Esophagus squamous epithelium (tissue), 5 donors: ENCODE measurements around the gene KDM5C. TPM values are rescaled to one million over a fixed set of nuclear protein-coding genes. Genes with fewer than 3 reads are reported as not detected.

Experiments used
- DNase-seq: peaks from one replicate; lab custom pipeline; 2025; lab: John Stamatoyannopoulos, UW
- H3K27ac ChIP-seq, 4 donors: fragments of 200-600 bp; sonication (generic); one replicate each; pipeline ENCODE4 v1.5.1; 2016 to 2019; ENCODE audit warnings: mild to moderate bottlenecking in 1 of 4
- H3K27me3 ChIP-seq, 4 donors: fragments of 200-600 bp; sonication (generic); 1 replicate in 3 of 4; 2 replicates in 1 of 4; pipeline versions ENCODE4 v1.5.1 to v1.6.0; 2017 to 2021; ENCODE audit warnings: antibody characterized with exemption in 1 of 4
- H3K36me3 ChIP-seq, 3 donors: fragments of 200-600 bp; sonication (generic); one replicate each; pipeline ENCODE4 v1.5.1; 2016 to 2019
- H3K4me1 ChIP-seq, 3 donors: fragments of 200-600 bp; sonication (generic); one replicate each; pipeline ENCODE4 v1.5.1; 2017 to 2019
- H3K4me3 ChIP-seq, 4 donors: fragments of 200-600 bp; sonication (generic); 1 replicate in 3 of 4; 2 replicates in 1 of 4; pipeline ENCODE4 v1.5.1; 2016 to 2019; ENCODE audit warnings: mild to moderate bottlenecking in 2 of 4, moderate library complexity in 1 of 4
- H3K9me3 ChIP-seq, 3 donors: fragments of 200-600 bp; sonication (generic); one replicate each; pipeline ENCODE4 v1.5.1; 2016 to 2019
- CTCF ChIP-seq, 6 experiments: fragments of 450-650 bp in 4 of 6; fragments of 200-600 bp in 2 of 6; sonication (generic) in 2 of 6; IDR thresholded peaks; one replicate each; pipeline ENCODE4 v1.5.1; 2016 to 2019; ENCODE audit warnings: antibody characterized with exemption in 6 of 6, mild to moderate bottlenecking in 4 of 6, moderate library complexity in 4 of 6
- POLR2A ChIP-seq, 4 donors: fragments of 450-650 bp; IDR thresholded peaks; one replicate each; pipeline ENCODE4 v1.6.1; 2017; ENCODE audit warnings: antibody characterized with exemption in 4 of 4, mild to moderate bottlenecking in 4 of 4, moderate library complexity in 3 of 4
- WGBS, 2 donors: methylation state at CpG; one replicate each; pipeline ENCODE4 v1.1.5; 2018; 5-methylcytosine and 5-hydroxymethylcytosine counted together
- intact Hi-C: fragments of 100-400 bp; cut with DNase I; formaldehyde crosslinking; loops from one replicate; pipeline ENCODE4 v1.15.0; 2022
- total RNA-seq, 4 donors: library from RNA; depleted of rRNA; stranded (reverse); fragments of >200 nt; gene quantifications; one replicate each; pipeline ENCODE4 v1.1.0, GENCODE V29; 2016
- donor health status: DM: yes; HTN: yes; CAD: no.

The KDM5C gene
- total RNA-seq, 4 donors from 2014 or later, result 74.2 to 108 (median 80.2) TPM

DNA sequence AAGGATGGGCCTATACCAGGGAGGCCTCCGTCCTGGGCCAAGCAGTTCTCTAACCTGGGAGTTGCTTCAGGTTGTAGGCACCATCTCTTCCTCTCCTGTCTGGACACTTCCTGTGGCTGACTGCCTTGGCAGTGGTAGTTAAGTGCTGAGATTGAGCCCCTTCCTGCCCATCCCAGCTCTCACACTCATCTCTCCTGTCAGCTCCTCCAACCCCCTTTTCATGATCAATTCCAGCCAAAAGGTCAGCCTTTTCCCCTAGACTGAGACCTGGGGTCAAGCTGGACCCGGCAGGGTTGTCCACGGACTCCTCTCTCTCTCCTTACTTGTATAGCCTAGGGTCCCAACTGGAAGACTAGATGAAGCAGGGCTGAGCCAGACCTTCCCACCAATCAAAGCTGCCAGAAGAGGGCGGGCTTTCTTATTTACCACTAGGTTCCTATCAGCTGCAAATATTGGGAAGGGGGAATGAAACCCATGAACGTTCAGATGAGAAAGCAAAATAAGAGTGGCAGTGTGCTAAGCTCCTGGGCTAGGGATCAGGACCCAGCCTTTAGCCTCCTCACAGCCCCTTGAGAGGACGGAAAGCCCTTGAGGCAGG is 34.5 kb downstream of the KDM5C start:
- 72 to 85% methylated on average over 3 of the region's 6 CpGs for WGBS, 2 donors
- Histone ChIP-seq H3K4me3 (no peak overlapping the region), H3K4me1 (no peaks in the 10 kb centered on the region), H3K27me3 (no peaks in the 10 kb centered on the region), H3K27ac (no peak overlapping the region), H3K36me3 (peaks cover 28 to 33% (median 29%) of the 10 kb centered on the region in 3 donors), H3K9me3 (no peaks in the 10 kb centered on the region)
- TF ChIP-seq CTCF (IDR thresholded peaks at IDR 0.05), result no peak
- no peak for TF ChIP-seq POLR2A (IDR thresholded peaks at IDR 0.05)
- DNase-seq, result no peak
- intact Hi-C loops, result no loop called here

DNA sequence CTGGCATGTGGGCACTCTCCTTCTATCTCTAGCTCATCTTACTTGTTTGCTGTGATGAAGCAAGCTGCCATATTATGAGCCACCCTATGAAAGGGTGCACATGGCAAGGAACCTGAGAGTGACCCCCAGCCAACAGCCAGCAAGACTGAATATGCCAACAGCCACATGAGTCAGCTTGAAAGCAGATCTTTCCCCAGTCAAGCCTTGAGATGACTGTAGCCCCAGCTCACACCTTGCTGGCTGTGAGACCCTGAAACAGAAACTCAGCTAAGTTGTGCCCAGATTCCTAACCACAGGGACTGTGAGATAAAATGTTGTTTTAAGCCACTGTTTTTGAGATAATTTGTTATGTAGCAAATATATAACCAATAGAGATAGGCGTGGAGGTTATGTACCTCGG is 36.2 kb downstream of the KDM5C start:
- Histone ChIP-seq H3K27ac (no peak overlapping the region), H3K4me3 (no peak overlapping the region), H3K27me3 (no peaks in the 10 kb centered on the region), H3K36me3 (peaks cover 12 to 16% (median 13%) of the 10 kb centered on the region in 3 donors), H3K4me1 (no peaks in the 10 kb centered on the region), H3K9me3 (no peaks in the 10 kb centered on the region)
- intact Hi-C loops, result no loop called here
- TF ChIP-seq CTCF (IDR thresholded peaks at IDR 0.05), result no peak
- no peak for TF ChIP-seq POLR2A (IDR thresholded peaks at IDR 0.05)
- DNase-seq, result no peak
- WGBS, 2 donors, result 68% methylated on average over 2 of the region's 2 CpGs; no CpG with 5 or more reads in 1 of the 2 donors

GRCh38 chrX:53186351-53186750 is 38.7 kb downstream of the KDM5C start:
- no peaks in the 10 kb centered on the region for H3K36me3 ChIP-seq
- no peaks in the 10 kb centered on the region for H3K9me3 ChIP-seq
- intact Hi-C loops, result no loop called here
- no peaks in the 10 kb centered on the region for H3K27me3 ChIP-seq
- no peaks in the 10 kb centered on the region for H3K4me1 ChIP-seq
- WGBS, 2 donors, result 50 to 53% methylated on average over 2 of the region's 2 CpGs
- no peak for DNase-seq
- no peak overlapping the region for H3K4me3 ChIP-seq
- no peak overlapping the region for H3K27ac ChIP-seq
- TF ChIP-seq POLR2A (IDR thresholded peaks at IDR 0.05) (no peak), CTCF (IDR thresholded peaks at IDR 0.05) (no peak)

- WGBS, 2 donors, result 77 to 84% methylated on average over 2 of the region's 2 CpGs
- intact Hi-C loops, result no loop called here
These were observed 40.2 kb downstream of the KDM5C start for GRCh38 chrX:53184836-53185235.

GRCh38 chrX:53171356-53171755 is 53.7 kb downstream of the KDM5C start:
- intact Hi-C loops, result no loop called here
- WGBS, 2 donors, result 72 to 100% methylated on average over 1 to 2 of the region's 7 CpGs

More at GRCh38 chrX:53184836-53185235, 40.2 kb downstream of the KDM5C start:
- no peaks in the 10 kb centered on the region for H3K4me1 ChIP-seq
- DNase-seq, result no peak
- H3K4me3 ChIP-seq, result no peak overlapping the region
- H3K9me3 ChIP-seq, result no peaks in the 10 kb centered on the region
- no peaks in the 10 kb centered on the region for H3K36me3 ChIP-seq
- H3K27me3 ChIP-seq, result no peaks in the 10 kb centered on the region
- TF ChIP-seq CTCF (IDR thresholded peaks at IDR 0.05) (no peak), POLR2A (IDR thresholded peaks at IDR 0.05) (no peak)
- H3K27ac ChIP-seq, result no peak overlapping the region

More at GRCh38 chrX:53171356-53171755, 53.7 kb downstream of the KDM5C start:
- H3K9me3 ChIP-seq, result no peaks in the 10 kb centered on the region
- no peak overlapping the region for H3K4me3 ChIP-seq
- no peaks in the 10 kb centered on the region for H3K36me3 ChIP-seq
- DNase-seq, result no peak
- no peaks in the 10 kb centered on the region for H3K4me1 ChIP-seq
- no peaks in the 10 kb centered on the region for H3K27me3 ChIP-seq
- TF ChIP-seq POLR2A (IDR thresholded peaks at IDR 0.05) (no peak), CTCF (IDR thresholded peaks at IDR 0.05) (no peak)
- H3K27ac ChIP-seq, result no peak overlapping the region
